Vagina (tissue), 2 donors: Measurements from ENCODE around the gene KCNH2.

Experiments used
- POLR2AphosphoS5 ChIP-seq, 2 donors: sonication (generic); formaldehyde crosslinking; IDR thresholded peaks; one replicate each; pipeline ENCODE4 v1.9.0; 2017; ENCODE audit warnings: antibody characterized with exemption in 2 of 2, mild to moderate bottlenecking in 2 of 2, low read depth in 1 of 2; ENCODE audit not compliant: insufficient read depth in 1 of 2
- TF ChIP-seq, protein P1 (sequence below), 3 experiments: fragments of 450-650 bp in 2 of 3; fragments of 200-600 bp in 1 of 3; sonication (generic) in 1 of 3; IDR thresholded peaks; one replicate each; pipeline ENCODE4 v1.5.1; 2017 to 2019; ENCODE audit warnings: antibody characterized with exemption in 3 of 3, mild to moderate bottlenecking in 2 of 3, moderate library complexity in 2 of 3

DNA sequence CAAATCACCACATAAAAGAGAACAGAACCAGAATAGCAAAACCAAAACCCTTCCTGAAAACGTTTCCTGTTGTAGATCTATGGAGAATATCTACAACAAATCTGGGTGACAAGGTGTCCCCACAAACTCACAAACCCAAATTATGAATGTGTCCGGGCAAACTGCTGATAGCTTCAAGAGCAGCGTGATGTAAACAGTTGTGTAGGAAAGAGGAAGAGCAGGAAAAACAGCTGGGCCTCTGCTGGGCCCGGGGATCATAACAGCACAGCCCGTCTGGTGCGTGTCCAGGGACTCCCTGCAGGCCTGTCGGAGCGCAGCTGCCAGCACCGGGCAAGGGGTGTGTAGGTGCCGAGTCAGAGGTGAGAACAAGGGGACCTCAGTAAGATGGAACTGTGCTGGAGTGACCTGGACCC, 53.7 kb downstream of the KCNH2 start:
- no peak for TF ChIP-seq POLR2AphosphoS5 (IDR thresholded peaks at IDR 0.05; ENCODE audit: insufficient read depth in 1 of 2, low read depth in 1 of 2)
- TF ChIP-seq, protein P1, sequence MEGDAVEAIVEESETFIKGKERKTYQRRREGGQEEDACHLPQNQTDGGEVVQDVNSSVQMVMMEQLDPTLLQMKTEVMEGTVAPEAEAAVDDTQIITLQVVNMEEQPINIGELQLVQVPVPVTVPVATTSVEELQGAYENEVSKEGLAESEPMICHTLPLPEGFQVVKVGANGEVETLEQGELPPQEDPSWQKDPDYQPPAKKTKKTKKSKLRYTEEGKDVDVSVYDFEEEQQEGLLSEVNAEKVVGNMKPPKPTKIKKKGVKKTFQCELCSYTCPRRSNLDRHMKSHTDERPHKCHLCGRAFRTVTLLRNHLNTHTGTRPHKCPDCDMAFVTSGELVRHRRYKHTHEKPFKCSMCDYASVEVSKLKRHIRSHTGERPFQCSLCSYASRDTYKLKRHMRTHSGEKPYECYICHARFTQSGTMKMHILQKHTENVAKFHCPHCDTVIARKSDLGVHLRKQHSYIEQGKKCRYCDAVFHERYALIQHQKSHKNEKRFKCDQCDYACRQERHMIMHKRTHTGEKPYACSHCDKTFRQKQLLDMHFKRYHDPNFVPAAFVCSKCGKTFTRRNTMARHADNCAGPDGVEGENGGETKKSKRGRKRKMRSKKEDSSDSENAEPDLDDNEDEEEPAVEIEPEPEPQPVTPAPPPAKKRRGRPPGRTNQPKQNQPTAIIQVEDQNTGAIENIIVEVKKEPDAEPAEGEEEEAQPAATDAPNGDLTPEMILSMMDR (IDR thresholded peaks at IDR 0.05) = no peak
